K562 (cell line): ENCODE results near the gene ORAI3. TPM values are rescaled to one million over a fixed set of nuclear protein-coding genes. Genes with fewer than 3 reads are reported as not detected.

Source experiments
- ARID2 ChIP-seq: fragments of 450-650 bp; IDR thresholded peaks from 2 replicates; pipeline ENCODE4 v1.6.1; 2017; ENCODE audit warnings: antibody characterized with exemption, mild to moderate bottlenecking
- CCNT2 ChIP-seq: IDR thresholded peaks from 2 replicates; pipeline ENCODE4 v1.6.1; 2011; ENCODE audit warnings: borderline replicate concordance, low read depth, mild to moderate bottlenecking, moderate library complexity, mixed read lengths, low read length; ENCODE audit not compliant: insufficient read length; ENCODE audit errors: extremely low read depth
- CHD2 ChIP-seq: IDR thresholded peaks from 2 replicates; pipeline ENCODE4 v1.6.1; 2011; ENCODE audit warnings: low read depth, low read length
- CSDE1 ChIP-seq, 2 experiments: fragments of 450-650 bp; IDR thresholded peaks; 2 replicates each; pipeline ENCODE4 v1.6.1; 2016; ENCODE audit warnings: mild to moderate bottlenecking in 1 of 2
- DNMT1 ChIP-seq: fragments of 450-650 bp; IDR thresholded peaks from 2 replicates; pipeline ENCODE4 v1.6.1; 2016; ENCODE audit warnings: antibody characterized with exemption, mild to moderate bottlenecking
- HDAC8 ChIP-seq: fragments of 450-650 bp; IDR thresholded peaks from 2 replicates; pipeline ENCODE4 v1.6.1; 2016; ENCODE audit warnings: mild to moderate bottlenecking, missing genetic modification characterization, moderate library complexity, missing compliant biosample characterization
- HNRNPK ChIP-seq: fragments of 200-400 bp; formaldehyde crosslinking; IDR thresholded peaks from one replicate; pipeline ENCODE4 v1.6.1; 2018; ENCODE audit warnings: mild to moderate bottlenecking, low read depth, low read length; ENCODE audit not compliant: poor library complexity, severe bottlenecking
- KLF6 ChIP-seq: fragments of 250-450 bp; sonication (Bioruptor Pico); IDR thresholded peaks from 2 replicates; pipeline ENCODE4 v1.4.0; 2020; ENCODE audit warnings: mild to moderate bottlenecking, moderate library complexity, borderline replicate concordance
- MAZ ChIP-seq, 2 experiments: fragments of 450-650 bp in 1 of 2; sonication (generic) in 1 of 2; formaldehyde crosslinking; IDR thresholded peaks in 1 of 2; conservative IDR thresholded peaks in 1 of 2; 2 replicates each; pipeline versions ENCODE4 v1.4.0 to v1.5.0; 2020; ENCODE audit warnings: mild to moderate bottlenecking in 1 of 2, missing genetic modification reagents in 1 of 2
- PHTF2 ChIP-seq: fragments of 250-450 bp; sonication (Bioruptor Pico); IDR thresholded peaks from 2 replicates; pipeline ENCODE4 v1.5.0; 2021; ENCODE audit warnings: mild to moderate bottlenecking
- PML ChIP-seq: IDR thresholded peaks from 2 replicates; pipeline ENCODE4 v1.6.1; 2012; ENCODE audit warnings: low read length, inconsistent platforms
- SRSF1 ChIP-seq: fragments of 200-400 bp; formaldehyde crosslinking; IDR thresholded peaks from 2 replicates; pipeline ENCODE4 v1.6.1; 2017; ENCODE audit warnings: mild to moderate bottlenecking, low read depth, low read length, moderate library complexity
- STAG1 ChIP-seq: sonication (generic); formaldehyde crosslinking; IDR thresholded peaks from 2 replicates; pipeline ENCODE4 v1.5.0; 2020; ENCODE audit warnings: missing genetic modification reagents, borderline replicate concordance
- YBX1 ChIP-seq: fragments of 450-650 bp; IDR thresholded peaks from 2 replicates; pipeline ENCODE4 v1.7.1; 2016; ENCODE audit warnings: mild to moderate bottlenecking
- ZBTB17 ChIP-seq: fragments of 450-650 bp; formaldehyde crosslinking; IDR thresholded peaks from 2 replicates; pipeline ENCODE4 v1.4.0; 2020; ENCODE audit warnings: mild to moderate bottlenecking
- ZNF79 ChIP-seq: fragments of 250-450 bp; sonication (Bioruptor Pico); IDR thresholded peaks from 2 replicates; pipeline ENCODE4 v1.4.0; 2020; ENCODE audit warnings: low read depth, mild to moderate bottlenecking, moderate library complexity
- polyA plus RNA-seq, 8 experiments: library from polyadenylated mRNA; depleted of rRNA in 4 of 8; stranded (reverse) in 5 of 8; unstranded in 3 of 8; fragments of >200 nt; fragmentation: Nextera tagmentation in 2 of 8; fragmentation: Illumina TruSeq in 1 of 8; extraction: Ambion mirVana in 2 of 8; extraction: Trizol in 1 of 8; gene quantifications; 2 replicates each; pipeline versions ENCODE4 v1.2.1 to v1.2.3, GENCODE V29; 2011 to 2014; ENCODE audit warnings: inconsistent platforms in 1 of 8, missing spikeins in 1 of 8
- total RNA-seq, 7 experiments: library from RNA; depleted of rRNA in 6 of 7; stranded (reverse); fragments of >200 nt in 6 of 7; fragmentation: Illumina TruSeq in 2 of 7; extraction: Trizol in 2 of 7; gene quantifications; 2 replicates each; pipeline versions ENCODE4 v1.2.1 to v1.2.3, GENCODE V29; 2011 to 2021; ENCODE audit warnings: low replicate concordance in 1 of 7
- TF ChIP-seq, protein P1 (sequence below), 2 experiments: fragments of 450-650 bp; formaldehyde crosslinking in 1 of 2; IDR thresholded peaks; 2 replicates each; pipeline versions ENCODE4 v1.4.0 to v1.6.1; 2014 to 2020; ENCODE audit warnings: mild to moderate bottlenecking in 2 of 2, borderline replicate concordance in 1 of 2, low read depth in 1 of 2
- TF ChIP-seq, protein P2 (sequence below): sonication (generic); formaldehyde crosslinking; IDR thresholded peaks from 2 replicates; pipeline ENCODE4 v1.9.0; 2022; ENCODE audit warnings: mild to moderate bottlenecking, missing genetic modification reagents
- TF ChIP-seq, protein P3 (sequence below): fragments of 450-650 bp; formaldehyde crosslinking; IDR thresholded peaks from 2 replicates; pipeline ENCODE4 v1.4.0; 2022; ENCODE audit warnings: mild to moderate bottlenecking, moderate library complexity

Gene ORAI3
- total and polyA plus RNA-seq, 9 of the 15 experiments (the other 6 are each of a cell fraction or from before 2014, with no cell fraction given): 4.9 to 23.3 (median 14.1) TPM

DNA sequence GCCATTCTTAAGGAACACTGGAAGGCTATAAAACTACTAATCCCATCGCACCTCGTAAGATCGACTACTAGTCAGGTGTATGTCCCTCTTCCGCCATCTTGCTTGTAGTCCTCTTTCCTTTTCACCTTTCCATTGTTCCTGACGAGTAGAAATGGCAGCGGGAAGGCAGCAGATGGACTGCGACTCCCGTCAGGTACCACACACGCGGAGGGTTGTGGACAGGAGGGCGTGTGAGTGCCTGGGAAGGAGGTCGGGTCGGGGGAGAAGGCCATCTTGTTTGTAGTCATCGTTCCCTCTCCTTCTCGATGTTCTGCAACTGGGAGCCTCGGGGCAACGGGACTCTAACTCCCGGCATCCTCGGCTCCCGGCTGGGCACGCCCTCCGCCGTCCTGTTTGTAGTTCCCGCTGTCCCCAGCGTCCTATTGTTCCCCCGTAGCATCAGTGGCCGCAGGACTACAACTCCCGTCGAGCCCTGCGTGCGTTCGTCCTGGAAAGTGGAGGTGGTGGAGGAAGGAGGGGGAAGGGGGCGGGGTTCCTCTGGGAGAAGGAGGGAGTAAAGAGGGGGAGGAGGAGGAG lies 25.8 kb upstream of the ORAI3 start (continued):
- TF ChIP-seq CCNT2 (peak; percentile 38), MAZ (CRISPR knock-in tag; conservative IDR thresholded peaks at IDR 0.05 in 1 of 2, IDR thresholded peaks at IDR 0.05 in 1 of 2) (peak in 1 of 2 experiments; percentile 98; a peak in 3 of 4 replicates), CHD2 (peak; percentile 60; the same call in 1 of the 2 replicates), ARID2 (no peak), SRSF1 (no peak), HNRNPK (no peak), PHTF2 (CRISPR knock-in tag) (no peak), KLF6 (CRISPR knock-in tag) (peak; percentile 77; the same call in 1 of the 2 replicates), CSDE1 (IDR thresholded peaks at IDR 0.05) (peak in 1 of 2 experiments; percentile 87; a peak in 1 of 4 replicates), DNMT1 (no peak), PML (no peak; the same call in 1 of the 2 replicates), ZBTB17 (CRISPR knock-in tag) (peak; percentile 95), ZNF79 (CRISPR knock-in tag) (0 out of 2 replicates have a peak, but pooled peaks have one; percentile 50), YBX1 (no peak), STAG1 (no peak), HDAC8 (tag) (peak; percentile 80; the same call in 1 of the 2 replicates)
- TF ChIP-seq, protein P1, sequence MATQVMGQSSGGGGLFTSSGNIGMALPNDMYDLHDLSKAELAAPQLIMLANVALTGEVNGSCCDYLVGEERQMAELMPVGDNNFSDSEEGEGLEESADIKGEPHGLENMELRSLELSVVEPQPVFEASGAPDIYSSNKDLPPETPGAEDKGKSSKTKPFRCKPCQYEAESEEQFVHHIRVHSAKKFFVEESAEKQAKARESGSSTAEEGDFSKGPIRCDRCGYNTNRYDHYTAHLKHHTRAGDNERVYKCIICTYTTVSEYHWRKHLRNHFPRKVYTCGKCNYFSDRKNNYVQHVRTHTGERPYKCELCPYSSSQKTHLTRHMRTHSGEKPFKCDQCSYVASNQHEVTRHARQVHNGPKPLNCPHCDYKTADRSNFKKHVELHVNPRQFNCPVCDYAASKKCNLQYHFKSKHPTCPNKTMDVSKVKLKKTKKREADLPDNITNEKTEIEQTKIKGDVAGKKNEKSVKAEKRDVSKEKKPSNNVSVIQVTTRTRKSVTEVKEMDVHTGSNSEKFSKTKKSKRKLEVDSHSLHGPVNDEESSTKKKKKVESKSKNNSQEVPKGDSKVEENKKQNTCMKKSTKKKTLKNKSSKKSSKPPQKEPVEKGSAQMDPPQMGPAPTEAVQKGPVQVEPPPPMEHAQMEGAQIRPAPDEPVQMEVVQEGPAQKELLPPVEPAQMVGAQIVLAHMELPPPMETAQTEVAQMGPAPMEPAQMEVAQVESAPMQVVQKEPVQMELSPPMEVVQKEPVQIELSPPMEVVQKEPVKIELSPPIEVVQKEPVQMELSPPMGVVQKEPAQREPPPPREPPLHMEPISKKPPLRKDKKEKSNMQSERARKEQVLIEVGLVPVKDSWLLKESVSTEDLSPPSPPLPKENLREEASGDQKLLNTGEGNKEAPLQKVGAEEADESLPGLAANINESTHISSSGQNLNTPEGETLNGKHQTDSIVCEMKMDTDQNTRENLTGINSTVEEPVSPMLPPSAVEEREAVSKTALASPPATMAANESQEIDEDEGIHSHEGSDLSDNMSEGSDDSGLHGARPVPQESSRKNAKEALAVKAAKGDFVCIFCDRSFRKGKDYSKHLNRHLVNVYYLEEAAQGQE (IDR thresholded peaks at IDR 0.05; ENCODE audit: borderline replicate concordance): no peak; the same call in 1 of the 2 replicates
- TF ChIP-seq, protein P1 (CRISPR knock-in tag; IDR thresholded peaks at IDR 0.05; ENCODE audit: low read depth): 0 out of 2 replicates have a peak, but pooled peaks have one; percentile 61
- TF ChIP-seq, protein P2, sequence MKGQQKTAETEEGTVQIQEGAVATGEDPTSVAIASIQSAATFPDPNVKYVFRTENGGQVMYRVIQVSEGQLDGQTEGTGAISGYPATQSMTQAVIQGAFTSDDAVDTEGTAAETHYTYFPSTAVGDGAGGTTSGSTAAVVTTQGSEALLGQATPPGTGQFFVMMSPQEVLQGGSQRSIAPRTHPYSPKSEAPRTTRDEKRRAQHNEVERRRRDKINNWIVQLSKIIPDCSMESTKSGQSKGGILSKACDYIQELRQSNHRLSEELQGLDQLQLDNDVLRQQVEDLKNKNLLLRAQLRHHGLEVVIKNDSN: peak; percentile 63
- TF ChIP-seq, protein P3, sequence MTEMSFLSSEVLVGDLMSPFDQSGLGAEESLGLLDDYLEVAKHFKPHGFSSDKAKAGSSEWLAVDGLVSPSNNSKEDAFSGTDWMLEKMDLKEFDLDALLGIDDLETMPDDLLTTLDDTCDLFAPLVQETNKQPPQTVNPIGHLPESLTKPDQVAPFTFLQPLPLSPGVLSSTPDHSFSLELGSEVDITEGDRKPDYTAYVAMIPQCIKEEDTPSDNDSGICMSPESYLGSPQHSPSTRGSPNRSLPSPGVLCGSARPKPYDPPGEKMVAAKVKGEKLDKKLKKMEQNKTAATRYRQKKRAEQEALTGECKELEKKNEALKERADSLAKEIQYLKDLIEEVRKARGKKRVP (CRISPR knock-in tag): peak; percentile 65
